Natural killer cell (primary cell): ENCODE measurements around the gene FNBP1. TPM values are rescaled to one million over a fixed set of nuclear protein-coding genes. Genes with fewer than 3 reads are reported as not detected.

Experiments used
- ATAC-seq, 3 donors: fragments of 150-1000 bp in 2 of 3; fragments of 200-7000 bp in 1 of 3; cut with Tn5 transposase; 1 replicate in 1 of 3; 2 replicates in 2 of 3; pipeline ENCODE4 v1.10.0; 2021; ENCODE audit warnings: mild to moderate bottlenecking in 2 of 3, moderate library complexity in 2 of 3
- DNase-seq, 2 donors: peaks; one replicate each; pipeline versions ENCODE4 v3.0.0 to v3.0.0-alpha.2; 2013 to 2021; ENCODE audit warnings: mixed read lengths in 1 of 2
- H3K27ac ChIP-seq: one replicate; pipeline ENCODE4 v1.5.1; 2013; ENCODE audit warnings: mild to moderate bottlenecking, low read length
- H3K27me3 ChIP-seq: one replicate; pipeline ENCODE4 v1.6.1; 2013; ENCODE audit warnings: low read length; ENCODE audit not compliant: control insufficient read depth, insufficient read depth
- H3K36me3 ChIP-seq: one replicate; pipeline ENCODE4 v1.6.1; 2013; ENCODE audit warnings: low read length; ENCODE audit not compliant: control insufficient read depth, insufficient read depth
- H3K4me1 ChIP-seq: one replicate; pipeline ENCODE4 v1.6.1; 2013; ENCODE audit warnings: low read length; ENCODE audit not compliant: control insufficient read depth, insufficient read depth
- H3K4me3 ChIP-seq: one replicate; pipeline ENCODE4 v1.5.1; 2013; ENCODE audit warnings: low read length
- H3K9me3 ChIP-seq: one replicate; pipeline ENCODE4 v1.6.1; 2013; ENCODE audit warnings: low read length; ENCODE audit not compliant: control insufficient read depth, insufficient read depth
- H3K27ac Mint-ChIP-seq, 2 donors: one replicate each; pipeline ENCODE4 v1.8.0; 2022; ENCODE audit warnings: mild to moderate bottlenecking in 2 of 2, mixed read lengths in 2 of 2, moderate library complexity in 1 of 2
- H3K27me3 Mint-ChIP-seq, 2 donors: one replicate each; pipeline ENCODE4 v1.8.0; 2022; ENCODE audit warnings: low read depth in 2 of 2, mixed read lengths in 2 of 2
- H3K36me3 Mint-ChIP-seq: one replicate; pipeline ENCODE4 v1.8.0; 2022; ENCODE audit warnings: mixed read lengths
- H3K4me1 Mint-ChIP-seq, 2 donors: one replicate each; pipeline ENCODE4 v1.8.0; 2022; ENCODE audit warnings: mixed read lengths in 2 of 2
- H3K4me3 Mint-ChIP-seq: one replicate; pipeline ENCODE4 v1.8.0; 2022; ENCODE audit warnings: mild to moderate bottlenecking, moderate library complexity, mixed read lengths
- H3K9me3 Mint-ChIP-seq, 2 donors: one replicate each; pipeline ENCODE4 v1.8.0; 2022; ENCODE audit warnings: mixed read lengths in 2 of 2
- CTCF ChIP-seq: fragments of 200-600 bp; IDR thresholded peaks from one replicate; pipeline ENCODE4 v1.8.0; 2022; ENCODE audit warnings: antibody characterized with exemption
- WGBS: methylation state at CpG from one replicate; pipeline ENCODE4 v1.1.7; 2013; ENCODE audit warnings: missing lambda C conversion rate; ENCODE audit not compliant: insufficient coverage; 5-methylcytosine and 5-hydroxymethylcytosine counted together
- intact Hi-C: fragments of 100-400 bp; cut with micrococcal nuclease; formaldehyde crosslinking; loops from one replicate; pipeline ENCODE4 v1.14.2; 2022
- total RNA-seq, 4 donors: library from RNA; stranded (reverse); fragments of 120-200 nt in 1 of 4; gene quantifications; one replicate each; pipeline versions ENCODE4 v1.2.3 to v1.2.4, GENCODE V29; 2013 to 2022

Gene FNBP1
- total RNA-seq, 3 donors from 2014 or later (not counting 1 experiment from before 2014, with no cell fraction given): 177 to 209 (median 203) TPM

GRCh38 chr9:130036099-130036498 is 6.9 kb downstream of the FNBP1 start:
- H3K4me1 ChIP-seq: peaks cover 81% of the 10 kb centered on the region
- no peaks in the 10 kb centered on the region for H3K27me3 Mint-ChIP-seq
- no peaks in the 10 kb centered on the region for H3K36me3 ChIP-seq
- H3K9me3 ChIP-seq: no peaks in the 10 kb centered on the region
- H3K4me3 Mint-ChIP-seq: peak overlapping the region; percentile 99
- no peaks in the 10 kb centered on the region for H3K27me3 ChIP-seq
- intact Hi-C loops: loop anchor here (5.0 kb wide), 2 partner anchors 39 to 89 kb away; no protein-coding TSS in a partner anchor
- peak overlapping the region; percentile 97 to 99 for H3K27ac Mint-ChIP-seq
- no peak for TF ChIP-seq CTCF
- H3K9me3 Mint-ChIP-seq: no peaks in the 10 kb centered on the region
- ATAC-seq: peak; percentile 40 to 60 (median 59)
- DNase-seq: peak in 1 of 2 donors; percentile 46
- H3K27ac ChIP-seq: peak overlapping the region; percentile 58
- H3K36me3 Mint-ChIP-seq: no peaks in the 10 kb centered on the region
- no peak overlapping the region for H3K4me3 ChIP-seq
- H3K4me1 Mint-ChIP-seq: peaks cover 80 to 81% of the 10 kb centered on the region in 2 donors

DNA sequence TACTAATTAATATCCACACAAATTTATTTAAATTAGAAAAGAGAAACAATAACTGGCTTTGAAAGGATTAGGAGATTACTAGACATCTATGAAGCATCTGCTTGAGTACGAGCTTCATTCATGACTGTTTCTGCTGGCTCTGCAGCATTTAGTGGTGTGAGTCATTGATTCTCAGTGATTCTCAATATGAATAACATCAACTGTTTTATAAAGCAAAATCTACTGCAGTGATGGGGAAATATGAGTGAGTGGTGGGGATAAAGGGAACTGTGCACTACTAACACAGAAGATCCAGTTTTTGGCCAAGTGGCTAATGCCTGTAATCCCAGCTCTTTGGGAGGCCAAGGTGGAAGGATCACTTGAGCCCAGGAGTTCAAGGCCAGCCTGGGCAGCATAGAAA is 8.4 kb downstream of the FNBP1 start:
- Mint-ChIP-seq H3K36me3 (no peaks in the 10 kb centered on the region), H3K4me1 (peaks cover 80 to 83% of the 10 kb centered on the region in 2 donors), H3K9me3 (no peaks in the 10 kb centered on the region), H3K27ac (peak overlapping the region; percentile 97 to 99), H3K27me3 (no peaks in the 10 kb centered on the region), H3K4me3 (peak overlapping the region; percentile 60)
- Histone ChIP-seq H3K9me3 (no peaks in the 10 kb centered on the region), H3K27ac (no peak overlapping the region), H3K36me3 (no peaks in the 10 kb centered on the region), H3K4me3 (no peak overlapping the region), H3K27me3 (no peaks in the 10 kb centered on the region), H3K4me1 (peaks cover 81% of the 10 kb centered on the region)
- 0% methylated on average over 1 of the region's 1 CpG for WGBS
- TF ChIP-seq CTCF: no peak
- peak in 1 of 2 donors; percentile 46 for DNase-seq
- ATAC-seq: peak in 1 of 3 donors; percentile 14
- intact Hi-C loops: no loop called here

GRCh38 chr9:130030651-130031127 is 12.3 kb downstream of the FNBP1 start:
- Histone ChIP-seq H3K27ac (peak overlapping the region; percentile 66), H3K4me1 (peaks cover 82% of the 10 kb centered on the region), H3K4me3 (no peak overlapping the region), H3K9me3 (peaks cover 2% of the 10 kb centered on the region), H3K27me3 (no peaks in the 10 kb centered on the region), H3K36me3 (no peaks in the 10 kb centered on the region)
- TF ChIP-seq CTCF: no peak
- Mint-ChIP-seq H3K36me3 (no peaks in the 10 kb centered on the region), H3K27ac (peak overlapping the region; percentile 97 to 99), H3K4me1 (peaks cover 85 to 86% of the 10 kb centered on the region in 2 donors), H3K4me3 (peak overlapping the region; percentile 31), H3K9me3 (no peaks in the 10 kb centered on the region), H3K27me3 (no peaks in the 10 kb centered on the region)
- intact Hi-C loops: no loop called here
- WGBS: no CpG with 5 or more reads among the region's 3 CpGs
- DNase-seq: peak in 1 of 2 donors; percentile 47
- ATAC-seq: peak in 2 of 3 donors; percentile 7 to 9
